H9 (cell line): Measurements from ENCODE around the gene BCL6B. TPM values are rescaled to one million over a fixed set of nuclear protein-coding genes. Genes with fewer than 3 reads are reported as not detected.

ENCODE experiments used
- DNase-seq: peaks from one replicate; pipeline ENCODE4 v3.0.0-alpha.2; 2017
- H2AFZ ChIP-seq: one replicate; pipeline ENCODE4 v1.6.1; 2013; ENCODE audit warnings: mild to moderate bottlenecking, low read length, control low read depth, moderate library complexity
- H2AK5ac ChIP-seq: 2 replicates; pipeline ENCODE4 v1.6.1; 2013; ENCODE audit warnings: low read length, control low read depth, mixed read lengths; ENCODE audit not compliant: insufficient read length
- H2BK120ac ChIP-seq: one replicate; pipeline ENCODE4 v1.6.1; 2013; ENCODE audit warnings: low read depth, mild to moderate bottlenecking, low read length, control low read depth, inconsistent platforms; ENCODE audit not compliant: poor library complexity, severe bottlenecking
- H2BK12ac ChIP-seq: 2 replicates; pipeline ENCODE4 v1.6.1; 2013; ENCODE audit warnings: low read length, control low read depth, mixed read lengths, low read depth; ENCODE audit not compliant: insufficient read length
- H2BK15ac ChIP-seq: 2 replicates; pipeline ENCODE4 v1.6.1; 2013; ENCODE audit warnings: low read depth, low read length, control low read depth
- H2BK20ac ChIP-seq: one replicate; pipeline ENCODE4 v1.6.1; 2013; ENCODE audit warnings: low read depth, mild to moderate bottlenecking, low read length, control low read depth, inconsistent platforms; ENCODE audit not compliant: poor library complexity, severe bottlenecking
- H2BK5ac ChIP-seq: 2 replicates; pipeline ENCODE4 v1.6.1; 2013; ENCODE audit warnings: low read length, control low read depth, mixed read lengths; ENCODE audit not compliant: insufficient read length
- H3K14ac ChIP-seq: 2 replicates; pipeline ENCODE4 v1.6.1; 2013; ENCODE audit warnings: low read length, control low read depth; ENCODE audit not compliant: insufficient read depth
- H3K18ac ChIP-seq: 2 replicates; pipeline ENCODE4 v1.6.1; 2013; ENCODE audit warnings: low read depth, mild to moderate bottlenecking, mixed read lengths, low read length, control low read depth; ENCODE audit not compliant: insufficient read length
- H3K23ac ChIP-seq: 2 replicates; pipeline ENCODE4 v1.6.1; 2013; ENCODE audit warnings: low read length, control low read depth, mixed read lengths, low read depth; ENCODE audit not compliant: insufficient read length
- H3K23me2 ChIP-seq: 2 replicates; pipeline ENCODE4 v1.6.1; 2013; ENCODE audit warnings: low read depth, mild to moderate bottlenecking, mixed read lengths, low read length, control low read depth; ENCODE audit not compliant: insufficient read length, poor library complexity, severe bottlenecking
- H3K27ac ChIP-seq: 2 replicates; pipeline ENCODE4 v1.5.1; 2013; ENCODE audit warnings: low read length, control low read depth, mixed read lengths, low read depth; ENCODE audit not compliant: insufficient read length
- H3K27me3 ChIP-seq: 2 replicates; pipeline ENCODE4 v1.6.1; 2013; ENCODE audit warnings: low read length, control low read depth, inconsistent platforms; ENCODE audit not compliant: insufficient read depth
- H3K4ac ChIP-seq: 2 replicates; pipeline ENCODE4 v1.6.1; 2013; ENCODE audit warnings: low read depth, mild to moderate bottlenecking, control low read depth, inconsistent platforms, low read length, moderate library complexity
- H3K4me1 ChIP-seq: 2 replicates; pipeline ENCODE4 v1.6.1; 2013; ENCODE audit warnings: low read length, control low read depth, inconsistent platforms; ENCODE audit not compliant: insufficient read depth
- H3K4me2 ChIP-seq: 2 replicates; pipeline ENCODE4 v1.6.1; 2013; ENCODE audit warnings: low read length, control low read depth, mixed read lengths; ENCODE audit not compliant: insufficient read length, insufficient read depth
- H3K56ac ChIP-seq: 2 replicates; pipeline ENCODE4 v1.6.1; 2013; ENCODE audit warnings: low read depth, mild to moderate bottlenecking, mixed read lengths, low read length, control low read depth; ENCODE audit not compliant: insufficient read length
- H3K79me1 ChIP-seq: 2 replicates; pipeline ENCODE4 v1.6.1; 2013; ENCODE audit warnings: low read depth, mild to moderate bottlenecking, moderate library complexity, low read length, control low read depth, inconsistent platforms; ENCODE audit not compliant: insufficient read depth, poor library complexity, severe bottlenecking
- H3K79me2 ChIP-seq: 2 replicates; pipeline ENCODE4 v1.6.1; 2013; ENCODE audit warnings: low read length, control low read depth, inconsistent platforms; ENCODE audit not compliant: insufficient read depth
- H3K9ac ChIP-seq: 2 replicates; pipeline ENCODE4 v1.6.1; 2013; ENCODE audit warnings: low read length, control low read depth, mixed read lengths; ENCODE audit not compliant: insufficient read length; ENCODE audit errors: extremely low read depth
- H3K9me3 ChIP-seq: one replicate; pipeline ENCODE4 v1.6.1; 2013; ENCODE audit warnings: low read depth, low read length, inconsistent platforms; ENCODE audit not compliant: control insufficient read depth
- H3T11ph ChIP-seq: one replicate; pipeline ENCODE4 v1.6.1; 2013; ENCODE audit warnings: mild to moderate bottlenecking, low read length, control low read depth, inconsistent platforms
- H4K20me1 ChIP-seq: one replicate; pipeline ENCODE4 v1.6.1; 2013; ENCODE audit not compliant: control insufficient read depth, insufficient read length, insufficient read depth
- H4K5ac ChIP-seq: 2 replicates; pipeline ENCODE4 v1.6.1; 2013; ENCODE audit warnings: low read depth, mild to moderate bottlenecking, mixed read lengths, low read length, control low read depth; ENCODE audit not compliant: insufficient read length
- H4K8ac ChIP-seq: replicated peaks from 2 replicates; pipeline ENCODE4 v1.6.1; 2013; ENCODE audit warnings: low read length, control low read depth, mixed read lengths, low read depth; ENCODE audit not compliant: insufficient read length
- H4K91ac ChIP-seq: 2 replicates; pipeline ENCODE4 v1.6.1; 2013; ENCODE audit warnings: low read depth, mild to moderate bottlenecking, moderate library complexity, mixed read lengths, low read length, control low read depth; ENCODE audit not compliant: insufficient read length
- H3K27ac Mint-ChIP-seq, 3 experiments: 2 replicates in 2 of 3; 3 replicates in 1 of 3; pipeline ENCODE4 v1.8.0; 2020 to 2021; ENCODE audit warnings: mixed read lengths in 3 of 3, mild to moderate bottlenecking in 1 of 3, moderate library complexity in 1 of 3
- H3K27me3 Mint-ChIP-seq: 2 replicates; pipeline ENCODE4 v1.8.0; 2021; ENCODE audit warnings: low read depth, mild to moderate bottlenecking, moderate library complexity, mixed read lengths
- H3K36me3 Mint-ChIP-seq, 3 experiments: 2 replicates in 2 of 3; 3 replicates in 1 of 3; pipeline ENCODE4 v1.8.0; 2020 to 2021; ENCODE audit warnings: low read depth in 3 of 3, mixed read lengths in 3 of 3; ENCODE audit not compliant: insufficient read depth in 1 of 3
- H3K4me1 Mint-ChIP-seq, 2 experiments: 2 replicates each; pipeline ENCODE4 v1.8.0; 2020; ENCODE audit warnings: mixed read lengths in 2 of 2
- H3K4me3 Mint-ChIP-seq, 2 experiments: 2 replicates in 1 of 2; 3 replicates in 1 of 2; pipeline ENCODE4 v1.8.0; 2020 to 2021; ENCODE audit warnings: mild to moderate bottlenecking in 2 of 2, mixed read lengths in 2 of 2, moderate library complexity in 1 of 2
- H3K9me3 Mint-ChIP-seq, 2 experiments: 2 replicates in 1 of 2; 3 replicates in 1 of 2; pipeline ENCODE4 v1.8.0; 2020; ENCODE audit warnings: mild to moderate bottlenecking in 2 of 2, mixed read lengths in 2 of 2, moderate library complexity in 1 of 2
- WGBS: extraction: QIAGEN DNeasy Blood & Tissue Kit; methylation state at CpG from one replicate; pipeline ENCODE4 v1.1.7; 2013; ENCODE audit warnings: missing lambda C conversion rate, low lambda C conversion rate, mixed read lengths; ENCODE audit not compliant: insufficient read length; ENCODE audit errors: extremely low coverage; 5-methylcytosine and 5-hydroxymethylcytosine counted together
- total RNA-seq: library from RNA; stranded (reverse); gene quantifications from 2 replicates; pipeline ENCODE4 v1.2.1, GENCODE V29; 2021
- TF ChIP-seq, protein P1 (sequence below): fragments of 200-600 bp; sonication (generic); conservative IDR thresholded peaks from 3 replicates; pipeline ENCODE4 v1.8.0; 2021; ENCODE audit warnings: antibody characterized with exemption, mild to moderate bottlenecking

The BCL6B gene
- total RNA-seq, 1 experiment from 2014 or later: 3.3 TPM

DNA sequence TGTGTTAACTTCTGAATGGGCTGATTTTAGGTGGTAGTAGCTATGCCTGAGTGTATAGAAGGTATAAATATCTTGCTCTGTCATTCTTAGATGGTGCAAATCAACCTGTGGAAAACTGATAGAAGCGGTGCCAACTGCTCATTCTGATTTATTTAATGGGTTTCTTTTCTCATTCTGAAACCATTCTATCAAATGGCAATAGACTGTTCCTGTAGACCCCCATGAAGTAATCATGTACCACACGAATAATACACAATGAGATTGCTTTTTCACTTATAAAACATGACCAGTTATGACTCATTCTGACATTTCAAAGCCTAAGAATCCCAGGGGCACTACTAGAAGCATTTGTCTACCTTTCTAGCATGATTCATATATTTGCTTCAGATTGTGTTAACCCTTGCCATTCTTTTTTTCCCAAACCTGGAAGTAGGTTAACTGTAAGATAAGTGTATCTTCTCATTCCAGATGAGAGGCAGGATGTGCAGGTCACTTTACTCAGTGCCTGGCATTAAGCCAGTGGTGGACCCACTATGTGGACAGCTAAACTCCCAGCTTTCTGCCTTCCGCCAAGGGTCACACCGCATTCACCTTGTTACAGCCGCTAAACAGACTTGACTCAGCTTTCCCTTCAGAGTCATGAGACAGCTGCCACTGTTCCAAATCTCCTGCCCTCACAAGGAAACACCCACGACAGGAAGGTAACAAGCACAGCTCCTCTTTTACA is 37.5 kb downstream of the BCL6B start:
- Histone ChIP-seq H4K5ac (no peak overlapping the region), H2BK20ac (no peak overlapping the region), H2BK12ac (no peak overlapping the region), H3K23me2 (no peaks in the 10 kb centered on the region), H3K23ac (no peak overlapping the region), H3K9me3 (no peaks in the 10 kb centered on the region), H3K4ac (no peak overlapping the region), H3K14ac (no peak overlapping the region), H2AFZ (no peak overlapping the region), H3K27me3 (no peaks in the 10 kb centered on the region), H3K27ac (no peak overlapping the region), H3K4me1 (no peaks in the 10 kb centered on the region), H3K79me1 (no peaks in the 10 kb centered on the region), H2BK5ac (no peak overlapping the region), H3K18ac (no peak overlapping the region), H2BK15ac (no peak overlapping the region), H4K91ac (no peak overlapping the region), H4K8ac (no peak overlapping the region), H3K79me2 (no peaks in the 10 kb centered on the region), H3K9ac (no peak overlapping the region), H3T11ph (no peak overlapping the region), H2AK5ac (no peak overlapping the region), H4K20me1 (no peaks in the 10 kb centered on the region), H3K4me2 (no peak overlapping the region), H3K56ac (no peak overlapping the region), H2BK120ac (no peak overlapping the region)
- no peaks in the 10 kb centered on the region; a peak in 1 of 7 replicates for H3K36me3 Mint-ChIP-seq
- H3K27me3 Mint-ChIP-seq: peaks cover 23% of the 10 kb centered on the region
- TF ChIP-seq, protein P1, sequence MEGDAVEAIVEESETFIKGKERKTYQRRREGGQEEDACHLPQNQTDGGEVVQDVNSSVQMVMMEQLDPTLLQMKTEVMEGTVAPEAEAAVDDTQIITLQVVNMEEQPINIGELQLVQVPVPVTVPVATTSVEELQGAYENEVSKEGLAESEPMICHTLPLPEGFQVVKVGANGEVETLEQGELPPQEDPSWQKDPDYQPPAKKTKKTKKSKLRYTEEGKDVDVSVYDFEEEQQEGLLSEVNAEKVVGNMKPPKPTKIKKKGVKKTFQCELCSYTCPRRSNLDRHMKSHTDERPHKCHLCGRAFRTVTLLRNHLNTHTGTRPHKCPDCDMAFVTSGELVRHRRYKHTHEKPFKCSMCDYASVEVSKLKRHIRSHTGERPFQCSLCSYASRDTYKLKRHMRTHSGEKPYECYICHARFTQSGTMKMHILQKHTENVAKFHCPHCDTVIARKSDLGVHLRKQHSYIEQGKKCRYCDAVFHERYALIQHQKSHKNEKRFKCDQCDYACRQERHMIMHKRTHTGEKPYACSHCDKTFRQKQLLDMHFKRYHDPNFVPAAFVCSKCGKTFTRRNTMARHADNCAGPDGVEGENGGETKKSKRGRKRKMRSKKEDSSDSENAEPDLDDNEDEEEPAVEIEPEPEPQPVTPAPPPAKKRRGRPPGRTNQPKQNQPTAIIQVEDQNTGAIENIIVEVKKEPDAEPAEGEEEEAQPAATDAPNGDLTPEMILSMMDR: no peak
- no peak for DNase-seq
- WGBS: no CpG with 5 or more reads among the region's 6 CpGs
- H3K27ac Mint-ChIP-seq: no peak overlapping the region
- no peak overlapping the region for H3K4me3 Mint-ChIP-seq
- H3K9me3 Mint-ChIP-seq: no peaks in the 10 kb centered on the region; a peak in 2 of 5 replicates
- H3K4me1 Mint-ChIP-seq: peaks cover 3 to 4% of the 10 kb centered on the region in 2 experiments; a peak in 3 of 4 replicates
